ENCODE results near the gene IQCB1.
A peak's percentile ranks its signal among the peaks of the same experiment; 100 is the strongest.
"Not testable (repeated sequence)": the region's sequence is repeated elsewhere in the genome, so short reads cannot be mapped to it uniquely, and the experiment has no call there.

Gene IQCB1

GRCh38 chr3:121834671-121835464, at the start of gene IQCB1, which contains the start of gene EAF2:
Gene IQCB1 (minus strand): TSS chr3:121835060. CDS start chr3:121828960, 6,100 bp downstream.
Gene EAF2 (plus strand): TSS chr3:121835209. CDS start chr3:121835286, 77 bp downstream.
- Histone ChIP-seq H3K9ac (ENCODE audit: low read length) (peak within 1 kb of the TSS; percentile 94), H3K27me3 (ENCODE audit: control insufficient read depth in 1 of 2, insufficient read depth in 2 of 2, low read length in 2 of 2) (no peaks in the 10 kb centered on the region), H3K9me3 (ENCODE audit: low read length) (no peaks in the 10 kb centered on the region), H3K4me1 (ENCODE audit: insufficient read depth, low read length) (peaks cover 11% of the 10 kb centered on the region), H3K27ac (ENCODE audit: low read depth, low read length) (peak within 1 kb of the TSS; percentile 68), H3K4me3 (ENCODE audit: low read depth in 1 of 2, low read length in 2 of 2) (peak within 1 kb of the TSS; percentile 72 to 94), H3K36me3 (ENCODE audit: insufficient read depth, low read length) (no peaks in the 10 kb centered on the region)

GRCh38 chr3:121883507-121883906, 48.6 kb upstream of the IQCB1 start:
- Histone ChIP-seq H3K27me3 (ENCODE audit: control insufficient read depth in 1 of 2, insufficient read depth in 2 of 2, low read length in 2 of 2) (no peaks in the 10 kb centered on the region), H3K9me3 (ENCODE audit: low read length) (no peaks in the 10 kb centered on the region), H3K4me1 (ENCODE audit: insufficient read depth, low read length) (no peaks in the 10 kb centered on the region), H3K27ac (ENCODE audit: low read depth, low read length) (no peak overlapping the region), H3K4me3 (ENCODE audit: low read depth in 1 of 2, low read length in 2 of 2) (no peak overlapping the region), H3K9ac (ENCODE audit: low read length) (no peak overlapping the region), H3K36me3 (ENCODE audit: insufficient read depth, low read length) (no peaks in the 10 kb centered on the region)

- H3K4me1 ChIP-seq (ENCODE audit: insufficient read depth, low read length), result no peaks in the 10 kb centered on the region
- no peaks in the 10 kb centered on the region for H3K9me3 ChIP-seq (ENCODE audit: low read length)
- H3K4me3 ChIP-seq (ENCODE audit: low read depth in 1 of 2, low read length in 2 of 2), result no peak overlapping the region
- H3K27ac ChIP-seq (ENCODE audit: low read depth, low read length), result no peak overlapping the region
- no peaks in the 10 kb centered on the region for H3K27me3 ChIP-seq (ENCODE audit: control insufficient read depth in 1 of 2, insufficient read depth in 2 of 2, low read length in 2 of 2)
- H3K9ac ChIP-seq (ENCODE audit: low read length), result no peak overlapping the region
- no peaks in the 10 kb centered on the region for H3K36me3 ChIP-seq (ENCODE audit: insufficient read depth, low read length)
These were observed 43.6 kb upstream of the IQCB1 start for GRCh38 chr3:121878411-121878810.

- Histone ChIP-seq H3K4me1 (ENCODE audit: insufficient read depth, low read length) (no peaks in the 10 kb centered on the region), H3K36me3 (ENCODE audit: insufficient read depth, low read length) (no peaks in the 10 kb centered on the region), H3K9me3 (ENCODE audit: low read length) (no peaks in the 10 kb centered on the region), H3K9ac (ENCODE audit: low read length) (no peak overlapping the region), H3K27me3 (ENCODE audit: control insufficient read depth in 1 of 2, insufficient read depth in 2 of 2, low read length in 2 of 2) (no peaks in the 10 kb centered on the region), H3K4me3 (ENCODE audit: low read depth in 1 of 2, low read length in 2 of 2) (no peak overlapping the region), H3K27ac (ENCODE audit: low read depth, low read length) (no peak overlapping the region)
These were observed 36.6 kb upstream of the IQCB1 start for GRCh38 chr3:121871430-121871829.

- Histone ChIP-seq H3K27ac (ENCODE audit: low read depth, low read length) (no peak overlapping the region), H3K9me3 (ENCODE audit: low read length) (no peaks in the 10 kb centered on the region), H3K36me3 (ENCODE audit: insufficient read depth, low read length) (no peaks in the 10 kb centered on the region), H3K27me3 (ENCODE audit: control insufficient read depth in 1 of 2, insufficient read depth in 2 of 2, low read length in 2 of 2) (no peaks in the 10 kb centered on the region), H3K4me3 (ENCODE audit: low read depth in 1 of 2, low read length in 2 of 2) (no peak overlapping the region), H3K4me1 (ENCODE audit: insufficient read depth, low read length) (no peaks in the 10 kb centered on the region), H3K9ac (ENCODE audit: low read length) (no peak overlapping the region)
These were observed 35.9 kb upstream of the IQCB1 start for GRCh38 chr3:121870717-121871116.

- Histone ChIP-seq H3K27ac (ENCODE audit: low read depth, low read length) (no peak overlapping the region), H3K9ac (ENCODE audit: low read length) (no peak overlapping the region), H3K4me3 (ENCODE audit: low read depth in 1 of 2, low read length in 2 of 2) (no peak overlapping the region), H3K27me3 (ENCODE audit: control insufficient read depth in 1 of 2, insufficient read depth in 2 of 2, low read length in 2 of 2) (no peaks in the 10 kb centered on the region), H3K4me1 (ENCODE audit: insufficient read depth, low read length) (no peaks in the 10 kb centered on the region), H3K9me3 (ENCODE audit: low read length) (no peaks in the 10 kb centered on the region), H3K36me3 (ENCODE audit: insufficient read depth, low read length) (no peaks in the 10 kb centered on the region)
These were observed 34.9 kb upstream of the IQCB1 start for GRCh38 chr3:121869736-121870135.

- Histone ChIP-seq H3K27ac (ENCODE audit: low read depth, low read length) (no peak overlapping the region), H3K4me3 (ENCODE audit: low read depth in 1 of 2, low read length in 2 of 2) (no peak overlapping the region), H3K4me1 (ENCODE audit: insufficient read depth, low read length) (no peaks in the 10 kb centered on the region), H3K9me3 (ENCODE audit: low read length) (no peaks in the 10 kb centered on the region), H3K27me3 (ENCODE audit: control insufficient read depth in 1 of 2, insufficient read depth in 2 of 2, low read length in 2 of 2) (no peaks in the 10 kb centered on the region), H3K9ac (ENCODE audit: low read length) (no peak overlapping the region), H3K36me3 (ENCODE audit: insufficient read depth, low read length) (no peaks in the 10 kb centered on the region)
These were observed 28.9 kb upstream of the IQCB1 start for GRCh38 chr3:121863801-121864200.

- not testable (repeated sequence) for H3K27ac ChIP-seq (ENCODE audit: low read depth, low read length); H3K4me3 ChIP-seq (ENCODE audit: low read depth in 1 of 2, low read length in 2 of 2); H3K9ac ChIP-seq (ENCODE audit: low read length); H3K4me1 ChIP-seq (ENCODE audit: insufficient read depth, low read length); H3K36me3 ChIP-seq (ENCODE audit: insufficient read depth, low read length); H3K9me3 ChIP-seq (ENCODE audit: low read length); H3K27me3 ChIP-seq (ENCODE audit: control insufficient read depth in 1 of 2, insufficient read depth in 2 of 2, low read length in 2 of 2)
These were observed 28.4 kb upstream of the IQCB1 start for GRCh38 chr3:121863247-121863646.

GRCh38 chr3:121857778-121858177, 22.9 kb upstream of the IQCB1 start:
- H3K9ac ChIP-seq (ENCODE audit: low read length); H3K27me3 ChIP-seq (ENCODE audit: control insufficient read depth in 1 of 2, insufficient read depth in 2 of 2, low read length in 2 of 2); H3K36me3 ChIP-seq (ENCODE audit: insufficient read depth, low read length); H3K4me3 ChIP-seq (ENCODE audit: low read depth in 1 of 2, low read length in 2 of 2); H3K4me1 ChIP-seq (ENCODE audit: insufficient read depth, low read length); H3K9me3 ChIP-seq (ENCODE audit: low read length); H3K27ac ChIP-seq (ENCODE audit: low read depth, low read length): not testable (repeated sequence)

- Histone ChIP-seq H3K4me3 (ENCODE audit: low read depth in 1 of 2, low read length in 2 of 2) (no peak overlapping the region), H3K27me3 (ENCODE audit: control insufficient read depth in 1 of 2, insufficient read depth in 2 of 2, low read length in 2 of 2) (no peaks in the 10 kb centered on the region), H3K27ac (ENCODE audit: low read depth, low read length) (no peak overlapping the region), H3K36me3 (ENCODE audit: insufficient read depth, low read length) (no peaks in the 10 kb centered on the region), H3K9me3 (ENCODE audit: low read length) (no peaks in the 10 kb centered on the region), H3K9ac (ENCODE audit: low read length) (no peak overlapping the region), H3K4me1 (ENCODE audit: insufficient read depth, low read length) (no peaks in the 10 kb centered on the region)
These were observed 20.7 kb upstream of the IQCB1 start for GRCh38 chr3:121855555-121855954.

- no peaks in the 10 kb centered on the region for H3K36me3 ChIP-seq (ENCODE audit: insufficient read depth, low read length)
- H3K27me3 ChIP-seq (ENCODE audit: control insufficient read depth in 1 of 2, insufficient read depth in 2 of 2, low read length in 2 of 2), result no peaks in the 10 kb centered on the region
- no peak overlapping the region for H3K9ac ChIP-seq (ENCODE audit: low read length)
- H3K27ac ChIP-seq (ENCODE audit: low read depth, low read length), result no peak overlapping the region
- no peak overlapping the region for H3K4me3 ChIP-seq (ENCODE audit: low read depth in 1 of 2, low read length in 2 of 2)
- no peaks in the 10 kb centered on the region for H3K9me3 ChIP-seq (ENCODE audit: low read length)
- H3K4me1 ChIP-seq (ENCODE audit: insufficient read depth, low read length), result no peaks in the 10 kb centered on the region
These were observed 17.4 kb upstream of the IQCB1 start for GRCh38 chr3:121852256-121852655.

- H3K9ac ChIP-seq (ENCODE audit: low read length), result no peak overlapping the region
- no peaks in the 10 kb centered on the region for H3K27me3 ChIP-seq (ENCODE audit: control insufficient read depth in 1 of 2, insufficient read depth in 2 of 2, low read length in 2 of 2)
- no peaks in the 10 kb centered on the region for H3K36me3 ChIP-seq (ENCODE audit: insufficient read depth, low read length)
- H3K9me3 ChIP-seq (ENCODE audit: low read length), result no peaks in the 10 kb centered on the region
- no peak overlapping the region for H3K4me3 ChIP-seq (ENCODE audit: low read depth in 1 of 2, low read length in 2 of 2)
- no peak overlapping the region for H3K27ac ChIP-seq (ENCODE audit: low read depth, low read length)
- H3K4me1 ChIP-seq (ENCODE audit: insufficient read depth, low read length), result no peaks in the 10 kb centered on the region
These were observed 10.0 kb upstream of the IQCB1 start for GRCh38 chr3:121844892-121845291.

All from muscle layer of colon (tissue), 2 donors.